NT2/D1 (cell line): ENCODE measurements around the gene TCN1.

Experiments
- YY1 ChIP-seq: IDR thresholded peaks from 2 replicates; pipeline ENCODE4 v1.6.1; 2011; ENCODE audit not compliant: insufficient read length, insufficient read depth
- ZNF274 ChIP-seq: IDR thresholded peaks from 2 replicates; pipeline ENCODE4 v1.6.1; 2011; ENCODE audit warnings: mild to moderate bottlenecking, low read depth, low read length

DNA sequence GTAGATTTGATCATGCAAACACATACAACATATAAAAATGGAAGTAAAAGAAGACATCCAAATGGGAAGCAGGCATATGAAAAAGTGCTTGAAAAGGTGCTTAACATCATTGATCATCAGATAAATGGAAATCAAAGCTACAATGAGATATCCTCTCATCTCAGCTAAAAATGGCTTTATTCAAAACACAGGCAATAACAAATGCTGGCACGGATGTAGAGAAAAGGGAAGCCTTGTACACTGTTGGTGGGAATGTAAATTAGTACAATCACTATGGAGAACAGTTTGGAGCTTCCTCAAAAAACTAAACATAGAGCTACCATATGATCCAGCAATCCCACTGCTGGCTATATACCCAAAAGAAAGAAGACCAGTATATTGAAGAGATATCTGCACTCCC lies 549 bp upstream of the TCN1 start:
- no peak for TF ChIP-seq ZNF274
- no peak for TF ChIP-seq YY1
